AG04450 (cell line): ENCODE results near the gene C8B. TPM values are rescaled to one million over a fixed set of nuclear protein-coding genes. Genes with fewer than 3 reads are reported as not detected.

ENCODE experiments used
- CTCF ChIA-PET: fragments of 300-600, 350-600 bp; formaldehyde crosslinking; extraction: SDS; loops from one replicate; lab custom pipeline; 2022; ENCODE audit warnings: antibody characterized with exemption, inconsistent platforms; lab: Charles Lee
- POLR2A ChIA-PET: fragments of 350-600 bp; formaldehyde crosslinking; extraction: SDS; loops from one replicate; lab custom pipeline; 2021; ENCODE audit warnings: antibody characterized with exemption, inconsistent platforms; lab: Yijun Ruan, JAX
- DNase-seq: peaks from one replicate; pipeline ENCODE4 v3.0.0-alpha.2; 2011; ENCODE audit warnings: low read depth, low spot score
- H3K27ac ChIP-seq: one replicate; pipeline ENCODE4 v1.5.1; 2012; ENCODE audit warnings: low read depth, low read length, control low read depth
- H3K27me3 ChIP-seq: one replicate; pipeline ENCODE4 v1.6.0; 2012; ENCODE audit warnings: low read length; ENCODE audit not compliant: control insufficient read depth, insufficient read depth
- H3K4me3 ChIP-seq: 2 replicates; pipeline ENCODE4 v1.5.1; 2011; ENCODE audit warnings: mild to moderate bottlenecking, low read depth, low read length, control low read depth
- H3K9me3 ChIP-seq: 2 replicates; pipeline ENCODE4 v1.5.1; 2012; ENCODE audit warnings: low read length; ENCODE audit not compliant: control insufficient read depth, insufficient read depth
- polyA plus RNA-seq: library from polyadenylated mRNA; depleted of rRNA; stranded (reverse); fragments of >200 nt; gene quantifications from 2 replicates; pipeline ENCODE4 v1.2.3, GENCODE V29; 2011
- TF ChIP-seq, protein P1 (sequence below): IDR thresholded peaks from 2 replicates; pipeline ENCODE4 v1.5.1; 2011; ENCODE audit warnings: low read depth, low read length, control low read depth, inconsistent platforms

The C8B gene
- polyA plus RNA-seq, 1 experiment: not detected

DNA sequence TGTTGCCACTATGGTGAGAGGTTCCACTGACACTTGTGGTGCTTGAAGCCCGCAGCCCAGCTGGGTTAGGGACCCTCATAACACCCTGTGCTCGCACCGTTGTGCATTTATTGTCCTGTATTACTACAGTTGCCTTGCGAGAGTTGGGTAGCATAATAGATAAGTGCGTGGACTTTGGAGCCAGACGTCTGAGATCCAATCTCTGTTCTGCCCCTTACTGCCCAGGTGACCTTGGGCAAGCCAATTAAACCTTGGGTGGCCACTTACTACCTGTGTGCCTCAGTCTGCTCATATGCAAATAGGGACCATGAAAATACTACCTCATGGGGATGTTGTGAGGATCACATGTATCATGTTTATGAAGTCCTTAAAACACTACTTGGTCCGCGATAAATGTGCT lies 13.3 kb downstream of the C8B start:
- Histone ChIP-seq H3K4me3 (no peak overlapping the region), H3K27ac (no peak overlapping the region), H3K9me3 (no peaks in the 10 kb centered on the region), H3K27me3 (peaks cover 2% of the 10 kb centered on the region)
- TF ChIP-seq, protein P1, sequence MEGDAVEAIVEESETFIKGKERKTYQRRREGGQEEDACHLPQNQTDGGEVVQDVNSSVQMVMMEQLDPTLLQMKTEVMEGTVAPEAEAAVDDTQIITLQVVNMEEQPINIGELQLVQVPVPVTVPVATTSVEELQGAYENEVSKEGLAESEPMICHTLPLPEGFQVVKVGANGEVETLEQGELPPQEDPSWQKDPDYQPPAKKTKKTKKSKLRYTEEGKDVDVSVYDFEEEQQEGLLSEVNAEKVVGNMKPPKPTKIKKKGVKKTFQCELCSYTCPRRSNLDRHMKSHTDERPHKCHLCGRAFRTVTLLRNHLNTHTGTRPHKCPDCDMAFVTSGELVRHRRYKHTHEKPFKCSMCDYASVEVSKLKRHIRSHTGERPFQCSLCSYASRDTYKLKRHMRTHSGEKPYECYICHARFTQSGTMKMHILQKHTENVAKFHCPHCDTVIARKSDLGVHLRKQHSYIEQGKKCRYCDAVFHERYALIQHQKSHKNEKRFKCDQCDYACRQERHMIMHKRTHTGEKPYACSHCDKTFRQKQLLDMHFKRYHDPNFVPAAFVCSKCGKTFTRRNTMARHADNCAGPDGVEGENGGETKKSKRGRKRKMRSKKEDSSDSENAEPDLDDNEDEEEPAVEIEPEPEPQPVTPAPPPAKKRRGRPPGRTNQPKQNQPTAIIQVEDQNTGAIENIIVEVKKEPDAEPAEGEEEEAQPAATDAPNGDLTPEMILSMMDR: no peak
- POLR2A ChIA-PET: no interaction called here
- no peak for DNase-seq
- CTCF ChIA-PET: no interaction called here

DNA sequence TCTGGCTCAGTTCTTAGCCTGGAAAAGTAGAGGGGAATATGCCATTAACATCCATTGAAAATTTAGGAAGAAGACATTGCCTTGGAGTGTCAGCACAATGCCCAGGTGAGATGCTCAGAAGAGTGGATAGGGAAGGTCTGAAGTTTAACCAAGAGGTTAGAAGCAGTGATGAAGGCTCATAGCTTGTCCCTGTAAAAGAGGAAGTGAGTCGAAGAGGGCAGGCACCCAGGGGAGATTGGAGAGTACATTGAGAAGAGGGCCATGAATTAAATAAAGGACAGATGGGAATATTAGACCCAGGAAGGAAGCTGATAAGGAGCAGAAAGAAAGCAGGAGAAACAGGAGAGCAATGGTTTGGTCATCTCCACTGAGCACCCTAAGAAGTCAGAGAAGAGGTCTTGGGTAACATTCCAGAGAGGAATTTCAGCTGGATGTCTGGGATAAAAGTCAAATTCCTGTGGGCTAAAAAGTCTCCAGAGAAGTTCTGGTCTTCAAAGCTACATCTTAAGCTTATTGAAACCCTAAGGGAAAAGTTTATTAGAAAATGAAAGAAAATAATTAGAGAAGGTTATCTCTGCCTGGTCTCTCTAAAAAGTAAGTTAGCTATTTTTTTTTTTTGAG lies 17.3 kb downstream of the C8B start:
- Histone ChIP-seq H3K4me3 (no peak overlapping the region), H3K27ac (no peak overlapping the region), H3K9me3 (no peaks in the 10 kb centered on the region), H3K27me3 (no peaks in the 10 kb centered on the region)
- POLR2A ChIA-PET: no interaction called here
- DNase-seq: no peak
- CTCF ChIA-PET: interaction anchor here (0.7 kb wide), 1 partner anchor 84 kb away, joined by 3 read pairs; no protein-coding TSS in a partner anchor
- TF ChIP-seq, protein P1: no peak

DNA sequence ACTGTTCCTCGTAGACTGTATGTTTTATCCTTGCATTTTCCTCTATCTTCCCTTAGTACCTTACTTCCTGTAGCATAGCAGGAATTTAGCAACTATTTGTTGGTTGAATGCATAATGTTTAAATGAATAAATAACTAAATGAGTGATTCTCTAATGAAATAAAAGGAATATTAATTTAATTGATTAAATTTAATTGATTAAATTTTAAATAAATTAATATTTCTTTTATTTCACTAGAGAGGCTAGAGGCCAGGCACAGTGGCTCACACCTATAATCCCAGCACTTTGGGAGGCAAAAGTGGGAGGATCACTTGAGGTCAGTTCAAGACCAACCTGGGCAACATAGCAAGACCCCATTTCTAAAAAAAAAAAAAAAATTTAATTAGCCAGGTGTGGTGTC lies 25.8 kb downstream of the C8B start:
- no peak overlapping the region for H3K27ac ChIP-seq
- TF ChIP-seq, protein P1: no peak
- no peak overlapping the region for H3K4me3 ChIP-seq
- H3K9me3 ChIP-seq: no peaks in the 10 kb centered on the region
- no peak for DNase-seq
- ChIA-PET POLR2A (no interaction called here), CTCF (no interaction called here)
- H3K27me3 ChIP-seq: no peaks in the 10 kb centered on the region

DNA sequence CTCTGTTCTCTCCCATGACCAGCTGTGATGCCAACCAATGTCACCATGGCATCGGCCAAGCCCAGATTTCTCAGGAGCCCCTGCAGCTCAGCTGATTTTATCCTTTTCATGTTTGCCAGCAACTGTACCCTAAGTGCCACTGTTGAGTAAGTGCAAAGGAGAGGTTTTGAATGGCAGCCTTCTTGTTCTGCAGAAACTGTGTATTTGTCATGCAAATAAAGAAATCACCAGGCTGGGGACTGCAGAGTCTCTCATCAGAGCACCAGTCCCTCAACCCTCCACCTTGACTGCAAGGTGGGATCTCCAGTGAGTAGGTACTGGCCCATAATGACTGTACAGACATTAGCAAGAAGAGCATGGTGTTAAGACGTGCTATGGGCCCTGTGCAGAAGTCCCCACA lies 26.6 kb downstream of the C8B start:
- H3K27me3 ChIP-seq: no peaks in the 10 kb centered on the region
- TF ChIP-seq, protein P1: no peak
- H3K4me3 ChIP-seq: no peak overlapping the region
- no peak for DNase-seq
- no peak overlapping the region for H3K27ac ChIP-seq
- POLR2A ChIA-PET: no interaction called here
- CTCF ChIA-PET: no interaction called here
- no peaks in the 10 kb centered on the region for H3K9me3 ChIP-seq

DNA sequence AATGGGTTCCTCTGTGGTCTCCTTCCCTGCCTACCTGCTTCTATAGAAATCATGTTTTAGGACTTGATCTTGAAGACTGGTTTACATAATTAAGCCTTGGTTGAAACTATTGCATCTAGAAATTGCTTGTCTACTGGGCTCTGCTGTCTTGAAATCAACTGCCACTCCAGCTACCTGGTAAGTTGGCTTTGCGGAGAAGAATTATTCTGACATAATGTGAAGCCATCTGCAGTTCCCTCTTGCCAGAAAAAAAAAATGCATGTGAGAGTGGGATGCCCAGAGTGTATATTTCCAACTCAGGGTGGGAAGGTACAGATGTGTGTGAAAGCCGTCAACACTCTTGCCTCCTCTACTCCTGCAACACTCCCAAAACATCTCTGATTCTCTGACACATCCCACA lies 27.2 kb downstream of the C8B start:
- POLR2A ChIA-PET: no interaction called here
- H3K27ac ChIP-seq: no peak overlapping the region
- no peaks in the 10 kb centered on the region for H3K27me3 ChIP-seq
- H3K4me3 ChIP-seq: no peak overlapping the region
- CTCF ChIA-PET: no interaction called here
- no peak for DNase-seq
- TF ChIP-seq, protein P1: no peak
- no peaks in the 10 kb centered on the region for H3K9me3 ChIP-seq
